Activated B cell treated with CpG ODN at 0.5 μM for 24 hours (primary cell): Measurements from ENCODE around the gene STAT4. TPM values are rescaled to one million over a fixed set of nuclear protein-coding genes. Genes with fewer than 3 reads are reported as not detected.

Experiments used
- ATAC-seq: fragments of 200-7000 bp; cut with Tn5 transposase; one replicate; pipeline ENCODE4 v1.10.0; 2021; ENCODE audit warnings: low read depth, mild to moderate bottlenecking, moderate library complexity
- CTCF ChIA-PET: fragments of 350-600 bp; sonication (Branson Sonifier 250); formaldehyde crosslinking; loops from one replicate; lab custom pipeline; 2021; ENCODE audit warnings: antibody characterized with exemption; lab: Charles Lee
- POLR2A ChIA-PET: fragments of 350-600 bp; sonication (Branson Sonifier 250); formaldehyde crosslinking; loops from one replicate; lab custom pipeline; 2021; ENCODE audit warnings: antibody characterized with exemption; lab: Charles Lee
- DNase-seq: peaks from one replicate; pipeline ENCODE4 v3.0.0; 2022
- H3K27ac Mint-ChIP-seq: one replicate; pipeline ENCODE4 v1.8.0; 2020; ENCODE audit warnings: mixed read lengths
- H3K27me3 Mint-ChIP-seq: one replicate; pipeline ENCODE4 v1.8.0; 2021; ENCODE audit warnings: mixed read lengths
- H3K36me3 Mint-ChIP-seq: one replicate; pipeline ENCODE4 v1.8.0; 2021; ENCODE audit warnings: low read depth, mixed read lengths
- H3K4me1 Mint-ChIP-seq: one replicate; pipeline ENCODE4 v1.8.0; 2021; ENCODE audit warnings: mixed read lengths
- H3K4me3 Mint-ChIP-seq: one replicate; pipeline ENCODE4 v1.8.0; 2020; ENCODE audit warnings: mild to moderate bottlenecking, mixed read lengths
- H3K9me3 Mint-ChIP-seq: one replicate; pipeline ENCODE4 v1.8.0; 2020; ENCODE audit warnings: mixed read lengths
- intact Hi-C: fragments of 100-400 bp; cut with micrococcal nuclease; formaldehyde crosslinking; loops from one replicate; pipeline ENCODE4 v1.15.1; 2024
- total RNA-seq: library from RNA; stranded (reverse); gene quantifications from 2 replicates; pipeline ENCODE4 v1.2.3, GENCODE V29; 2022
- TF ChIP-seq, protein P1 (sequence below): fragments of 200-600 bp; IDR thresholded peaks from one replicate; pipeline ENCODE4 v1.8.0; 2022; ENCODE audit warnings: antibody characterized with exemption, mild to moderate bottlenecking

Gene STAT4
- total RNA-seq, 1 donor from 2014 or later = 16.5 TPM

DNA sequence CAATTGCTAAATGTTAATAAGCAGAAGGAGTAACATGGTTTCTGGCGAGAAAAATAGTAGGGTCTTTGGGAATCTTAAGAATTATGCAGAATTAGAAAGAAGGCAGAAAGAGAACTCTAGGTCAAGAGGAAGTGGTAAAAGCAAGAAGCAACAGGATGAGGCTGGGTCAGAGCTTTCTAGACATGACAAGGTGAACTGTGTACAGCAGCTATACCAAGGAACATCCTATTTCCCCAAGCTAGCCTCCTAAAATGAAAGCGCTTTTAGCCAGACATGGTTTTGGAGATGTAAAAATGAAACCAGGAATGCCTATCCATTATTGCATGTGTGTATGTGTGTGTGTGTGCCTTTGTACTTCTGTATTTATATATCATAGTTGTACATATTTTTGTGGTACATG is 94.6 kb downstream of the STAT4 start:
- Mint-ChIP-seq H3K4me3 (no peak overlapping the region), H3K9me3 (no peaks in the 10 kb centered on the region), H3K4me1 (no peaks in the 10 kb centered on the region), H3K27ac (no peak overlapping the region), H3K36me3 (no peaks in the 10 kb centered on the region), H3K27me3 (peaks cover 9% of the 10 kb centered on the region)
- intact Hi-C loops = no loop called here
- TF ChIP-seq, protein P1, sequence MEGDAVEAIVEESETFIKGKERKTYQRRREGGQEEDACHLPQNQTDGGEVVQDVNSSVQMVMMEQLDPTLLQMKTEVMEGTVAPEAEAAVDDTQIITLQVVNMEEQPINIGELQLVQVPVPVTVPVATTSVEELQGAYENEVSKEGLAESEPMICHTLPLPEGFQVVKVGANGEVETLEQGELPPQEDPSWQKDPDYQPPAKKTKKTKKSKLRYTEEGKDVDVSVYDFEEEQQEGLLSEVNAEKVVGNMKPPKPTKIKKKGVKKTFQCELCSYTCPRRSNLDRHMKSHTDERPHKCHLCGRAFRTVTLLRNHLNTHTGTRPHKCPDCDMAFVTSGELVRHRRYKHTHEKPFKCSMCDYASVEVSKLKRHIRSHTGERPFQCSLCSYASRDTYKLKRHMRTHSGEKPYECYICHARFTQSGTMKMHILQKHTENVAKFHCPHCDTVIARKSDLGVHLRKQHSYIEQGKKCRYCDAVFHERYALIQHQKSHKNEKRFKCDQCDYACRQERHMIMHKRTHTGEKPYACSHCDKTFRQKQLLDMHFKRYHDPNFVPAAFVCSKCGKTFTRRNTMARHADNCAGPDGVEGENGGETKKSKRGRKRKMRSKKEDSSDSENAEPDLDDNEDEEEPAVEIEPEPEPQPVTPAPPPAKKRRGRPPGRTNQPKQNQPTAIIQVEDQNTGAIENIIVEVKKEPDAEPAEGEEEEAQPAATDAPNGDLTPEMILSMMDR = no peak
- CTCF ChIA-PET = no interaction called here
- POLR2A ChIA-PET = no interaction called here
- DNase-seq (no peak), ATAC-seq (no peak)

DNA sequence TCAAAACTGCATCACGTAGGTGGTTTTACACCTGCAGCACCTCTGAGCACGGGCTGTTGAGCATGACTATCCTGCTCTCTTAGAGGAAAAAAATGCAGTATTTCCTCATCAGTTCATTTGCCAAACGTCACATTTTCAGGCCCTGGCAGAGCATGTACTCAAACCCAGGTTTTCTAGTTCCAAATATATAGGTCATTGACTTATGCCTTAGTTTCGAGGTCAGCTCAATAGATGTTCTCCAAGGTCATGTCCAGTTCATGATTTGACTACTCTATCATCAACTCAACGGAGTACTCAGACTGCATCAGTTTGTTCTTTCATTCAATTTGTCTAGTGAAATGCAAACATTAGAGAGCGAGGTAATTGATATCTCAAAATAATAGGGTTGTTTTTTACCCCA is 97.5 kb downstream of the STAT4 start:
- no peaks in the 10 kb centered on the region for H3K36me3 Mint-ChIP-seq
- no peak overlapping the region for H3K4me3 Mint-ChIP-seq
- ATAC-seq (no peak), DNase-seq (no peak)
- CTCF ChIA-PET = interaction anchor here (1.2 to 6.2 kb wide), 13 partner anchors 98 to 1104 kb away, joined by 3 to 183 read pairs (median 5); partner anchors contain the start of gene STAT4
- POLR2A ChIA-PET = interaction anchor here (0.6 to 0.7 kb wide), 2 partner anchors 71 to 221 kb away, joined by 4 to 5 read pairs; no protein-coding TSS in a partner anchor
- H3K4me1 Mint-ChIP-seq = no peaks in the 10 kb centered on the region
- no peak overlapping the region for H3K27ac Mint-ChIP-seq
- intact Hi-C loops = loop anchor here (2.0 kb wide), 1 partner anchor 166 kb away; no protein-coding TSS in a partner anchor
- no peaks in the 10 kb centered on the region for H3K9me3 Mint-ChIP-seq
- peaks cover 9% of the 10 kb centered on the region for H3K27me3 Mint-ChIP-seq
- TF ChIP-seq, protein P1 = no peak

DNA sequence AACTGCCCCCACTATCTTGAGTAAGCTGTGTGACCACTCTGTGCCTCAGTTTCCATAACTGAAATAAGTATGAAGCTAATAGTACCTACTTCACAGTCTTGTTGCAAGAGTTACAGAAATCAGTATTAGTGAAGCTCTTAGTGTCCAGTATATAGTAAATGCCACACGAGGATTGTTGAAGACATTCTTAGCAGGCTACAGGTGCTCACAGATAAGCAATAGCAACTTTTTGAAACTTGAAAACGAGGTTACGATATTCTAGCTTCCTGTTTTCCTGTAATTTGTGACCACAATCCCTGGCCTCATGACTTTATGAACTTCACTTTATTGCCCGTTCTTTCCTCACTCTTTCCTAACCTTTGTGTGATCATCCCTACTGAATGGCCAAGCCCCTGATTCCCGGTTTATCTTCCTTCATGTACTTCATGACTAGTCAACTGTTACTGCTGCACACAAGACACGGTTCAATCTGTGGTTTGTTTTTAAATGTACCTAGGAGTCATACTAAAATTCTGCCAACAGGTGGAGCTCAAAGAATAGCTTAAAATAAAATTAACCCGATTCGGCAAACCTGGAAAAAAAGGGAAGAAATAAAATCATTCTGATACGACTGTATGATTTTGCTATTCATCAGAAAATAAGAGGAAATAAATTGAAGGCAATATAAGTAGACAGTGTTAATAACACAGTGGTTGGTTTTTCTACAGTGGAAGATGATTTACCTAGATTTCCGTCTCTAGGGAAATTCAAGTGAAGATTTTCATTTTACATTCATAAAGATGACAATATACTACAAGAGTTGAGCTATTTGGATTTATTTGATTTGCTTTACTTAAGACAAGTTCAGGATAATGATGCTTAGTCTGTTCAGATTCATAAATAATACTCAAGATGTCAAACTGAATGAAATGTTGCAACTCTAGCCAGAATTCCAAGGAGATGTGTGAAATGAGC is 98.7 kb downstream of the STAT4 start:
- ChIA-PET CTCF (interaction anchor here (0.8 to 6.2 kb wide), 28 partner anchors 9 to 1105 kb away, joined by 3 to 183 read pairs (median 4); partner anchors contain the start of gene STAT4), POLR2A (interaction anchor here (0.6 to 0.9 kb wide), 2 partner anchors 103 to 645 kb away, joined by 5 to 8 read pairs; no protein-coding TSS in a partner anchor)
- no peak overlapping the region for H3K4me3 Mint-ChIP-seq
- H3K27ac Mint-ChIP-seq = no peak overlapping the region
- TF ChIP-seq, protein P1 = peak; percentile 70
- DNase-seq = no peak
- intact Hi-C loops = loop anchor here (1.0 to 2.0 kb wide), 4 partner anchors 103 to 469 kb away; no protein-coding TSS in a partner anchor
- H3K9me3 Mint-ChIP-seq = no peaks in the 10 kb centered on the region
- H3K36me3 Mint-ChIP-seq = no peaks in the 10 kb centered on the region
- H3K4me1 Mint-ChIP-seq = no peaks in the 10 kb centered on the region
- peak; percentile 62 for ATAC-seq
- H3K27me3 Mint-ChIP-seq = peaks cover 9% of the 10 kb centered on the region

DNA sequence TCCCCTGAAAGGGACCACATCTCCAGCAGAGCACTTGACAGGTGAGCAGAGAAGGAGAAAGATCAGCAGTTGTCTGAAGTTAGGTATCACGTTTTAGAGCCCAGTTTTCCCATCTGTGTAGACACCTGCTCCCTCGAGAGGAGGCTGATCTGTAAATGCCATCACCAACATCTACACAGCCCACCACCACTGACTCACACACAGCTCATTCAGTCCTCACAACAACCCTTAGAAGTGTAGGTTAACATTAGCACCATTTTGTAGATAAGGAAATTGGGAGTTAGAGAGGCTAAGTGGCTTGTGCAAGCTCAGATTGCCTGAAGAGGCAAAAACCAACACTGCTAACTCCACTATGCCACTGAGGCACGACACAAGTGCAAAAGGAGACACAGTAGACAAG is 99.6 kb downstream of the STAT4 start:
- POLR2A ChIA-PET = no interaction called here
- DNase-seq (no peak), ATAC-seq (no peak)
- TF ChIP-seq, protein P1 = no peak
- no peaks in the 10 kb centered on the region for H3K9me3 Mint-ChIP-seq
- CTCF ChIA-PET = interaction anchor here (1.2 to 6.2 kb wide), 9 partner anchors 10 to 167 kb away, joined by 3 to 183 read pairs (median 7); partner anchors contain the start of gene STAT4
- intact Hi-C loops = no loop called here
- no peaks in the 10 kb centered on the region for H3K36me3 Mint-ChIP-seq
- no peak overlapping the region for H3K4me3 Mint-ChIP-seq
- no peak overlapping the region for H3K27ac Mint-ChIP-seq
- H3K27me3 Mint-ChIP-seq = peaks cover 9% of the 10 kb centered on the region
- H3K4me1 Mint-ChIP-seq = no peaks in the 10 kb centered on the region

DNA sequence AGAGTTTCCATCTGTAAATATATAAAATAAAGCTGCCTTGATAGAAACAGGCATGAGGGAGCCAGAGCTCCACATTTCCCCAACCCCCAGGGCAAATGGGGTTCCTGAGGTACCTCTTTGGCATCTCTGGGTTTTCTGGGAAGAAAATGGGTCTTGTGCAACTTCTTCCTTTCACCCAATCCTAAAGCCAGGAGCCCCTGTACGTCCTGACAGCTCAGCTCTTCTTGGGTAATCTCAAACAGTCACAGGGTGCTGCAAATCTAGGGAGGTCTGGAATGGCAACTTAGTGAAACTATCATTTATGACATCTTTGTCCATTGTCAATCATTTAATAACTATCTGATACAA is 100.2 kb downstream of the STAT4 start:
- Mint-ChIP-seq H3K27ac (no peak overlapping the region), H3K27me3 (peaks cover 9% of the 10 kb centered on the region), H3K4me1 (no peaks in the 10 kb centered on the region), H3K9me3 (no peaks in the 10 kb centered on the region), H3K36me3 (no peaks in the 10 kb centered on the region), H3K4me3 (no peak overlapping the region)
- ATAC-seq (no peak), DNase-seq (no peak)
- CTCF ChIA-PET = interaction anchor here (1.3 to 6.2 kb wide), 4 partner anchors 11 to 471 kb away, joined by 3 to 183 read pairs (median 3); no protein-coding TSS in a partner anchor
- POLR2A ChIA-PET = no interaction called here
- TF ChIP-seq, protein P1 = no peak
- intact Hi-C loops = no loop called here
